KMS-11 (cell line): ENCODE measurements around the gene HEPHL1.

ENCODE experiments used
- H2AFZ ChIP-seq: fragments of 200-600 bp; sonication (generic); 2 replicates; pipeline ENCODE4 v1.6.1; 2016; ENCODE audit warnings: antibody characterized with exemption, mixed run types, low read depth
- H3K27ac ChIP-seq: fragments of 200-600 bp; sonication (generic); 2 replicates; pipeline ENCODE4 v1.6.1; 2016; ENCODE audit warnings: mild to moderate bottlenecking, mixed run types
- H3K27me3 ChIP-seq: fragments of 200-600 bp; sonication (generic); 2 replicates; pipeline ENCODE4 v1.6.1; 2017; ENCODE audit warnings: mild to moderate bottlenecking, low read depth, mixed run types, moderate library complexity; ENCODE audit not compliant: insufficient read depth
- H3K36me3 ChIP-seq: fragments of 200-600 bp; sonication (generic); 2 replicates; pipeline ENCODE4 v1.6.1; 2017; ENCODE audit warnings: mild to moderate bottlenecking, mixed run types; ENCODE audit not compliant: insufficient read depth
- H3K4me1 ChIP-seq: fragments of 200-600 bp; sonication (generic); 2 replicates; pipeline ENCODE4 v1.6.1; 2016; ENCODE audit warnings: mild to moderate bottlenecking, low read depth, mixed run types; ENCODE audit not compliant: poor library complexity, severe bottlenecking
- H3K4me2 ChIP-seq: fragments of 200-600 bp; sonication (generic); 2 replicates; pipeline ENCODE4 v1.7.0; 2016; ENCODE audit warnings: mild to moderate bottlenecking, mixed run types
- H3K4me3 ChIP-seq: fragments of 200-600 bp; sonication (generic); IDR thresholded peaks from 2 replicates; pipeline ENCODE4 v1.6.1; 2017; ENCODE audit warnings: low read depth, low read length, mixed read lengths; ENCODE audit not compliant: insufficient read depth
- H3K79me2 ChIP-seq: fragments of 200-600 bp; sonication (generic); 2 replicates; pipeline ENCODE4 v1.6.1; 2016; ENCODE audit warnings: low read depth, mixed run types; ENCODE audit not compliant: insufficient read depth
- H3K9ac ChIP-seq: fragments of 200-600 bp; sonication (generic); 2 replicates; pipeline ENCODE4 v1.6.1; 2016; ENCODE audit warnings: mild to moderate bottlenecking, mixed run types
- H4K20me1 ChIP-seq: fragments of 200-600 bp; sonication (generic); 2 replicates; pipeline ENCODE4 v1.6.1; 2016; ENCODE audit warnings: mild to moderate bottlenecking, mixed run types; ENCODE audit not compliant: insufficient read depth
- CTCF ChIP-seq: fragments of 200-600 bp; sonication (generic); conservative IDR thresholded peaks from 2 replicates; pipeline ENCODE4 v1.6.1; 2017; ENCODE audit warnings: low read depth, mild to moderate bottlenecking, antibody characterized with exemption, low read length, moderate library complexity, mixed read lengths

The HEPHL1 gene

DNA sequence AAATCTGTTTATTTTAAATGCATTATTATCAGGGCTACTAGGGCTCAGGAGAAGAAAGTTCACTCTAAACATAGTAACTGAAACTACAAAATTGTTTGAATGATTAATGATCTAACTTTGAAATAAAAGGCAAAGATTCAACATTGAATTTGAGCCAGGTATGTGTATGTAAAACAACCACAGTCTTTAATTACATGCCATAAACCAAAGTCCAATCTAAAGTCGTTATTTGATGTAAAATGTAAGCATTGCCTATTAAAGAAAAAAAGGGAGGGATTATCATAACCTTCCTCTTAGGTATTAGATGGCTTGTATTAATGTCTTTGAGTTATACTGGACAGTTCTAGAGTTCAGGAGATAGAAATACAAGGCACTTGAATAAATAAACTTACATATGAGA, 82.3 kb downstream of the HEPHL1 start:
- Histone ChIP-seq H3K27me3 (no peaks in the 10 kb centered on the region), H2AFZ (no peak overlapping the region), H3K4me3 (no peak overlapping the region), H3K4me2 (no peak overlapping the region), H3K9ac (no peak overlapping the region), H3K27ac (no peak overlapping the region), H3K36me3 (no peaks in the 10 kb centered on the region), H3K4me1 (no peaks in the 10 kb centered on the region), H4K20me1 (no peaks in the 10 kb centered on the region), H3K79me2 (no peaks in the 10 kb centered on the region)
- no peak for TF ChIP-seq CTCF

DNA sequence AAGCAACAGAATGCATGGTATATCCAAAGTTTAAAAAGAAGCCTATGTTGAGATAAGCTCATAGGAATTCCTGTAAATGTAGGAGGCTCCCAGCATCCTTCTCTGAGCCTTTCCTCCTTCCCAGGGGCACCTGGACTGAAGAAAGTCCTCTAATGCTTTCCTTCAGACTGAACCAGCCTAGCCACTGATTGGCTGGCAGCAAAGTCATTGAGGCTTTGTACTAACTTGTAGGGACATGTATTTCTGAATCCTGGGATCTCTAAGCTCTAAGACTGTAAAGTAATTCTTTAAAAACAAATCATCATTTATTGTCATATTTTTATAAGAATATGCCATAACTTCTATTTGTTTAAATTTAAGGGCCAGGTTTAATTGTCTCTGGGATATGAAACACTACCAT, 83.6 kb downstream of the HEPHL1 start:
- H3K36me3 ChIP-seq: no peaks in the 10 kb centered on the region
- no peak overlapping the region for H3K4me2 ChIP-seq
- no peak overlapping the region for H3K9ac ChIP-seq
- no peak overlapping the region for H3K27ac ChIP-seq
- no peaks in the 10 kb centered on the region for H4K20me1 ChIP-seq
- H3K79me2 ChIP-seq: no peaks in the 10 kb centered on the region
- no peak overlapping the region for H3K4me3 ChIP-seq
- TF ChIP-seq CTCF: no peak
- H2AFZ ChIP-seq: no peak overlapping the region
- H3K27me3 ChIP-seq: no peaks in the 10 kb centered on the region
- H3K4me1 ChIP-seq: no peaks in the 10 kb centered on the region

- H3K4me1 ChIP-seq: no peaks in the 10 kb centered on the region
- no peaks in the 10 kb centered on the region for H3K79me2 ChIP-seq
- H2AFZ ChIP-seq: no peak overlapping the region
- H3K4me3 ChIP-seq: no peak overlapping the region
- no peaks in the 10 kb centered on the region for H3K27me3 ChIP-seq
- TF ChIP-seq CTCF: no peak
- no peaks in the 10 kb centered on the region for H4K20me1 ChIP-seq
- no peak overlapping the region for H3K27ac ChIP-seq
- H3K4me2 ChIP-seq: no peak overlapping the region
- H3K36me3 ChIP-seq: no peaks in the 10 kb centered on the region
- no peak overlapping the region for H3K9ac ChIP-seq
These were observed 85.6 kb downstream of the HEPHL1 start for GRCh38 chr11:94106716-94107115.

DNA sequence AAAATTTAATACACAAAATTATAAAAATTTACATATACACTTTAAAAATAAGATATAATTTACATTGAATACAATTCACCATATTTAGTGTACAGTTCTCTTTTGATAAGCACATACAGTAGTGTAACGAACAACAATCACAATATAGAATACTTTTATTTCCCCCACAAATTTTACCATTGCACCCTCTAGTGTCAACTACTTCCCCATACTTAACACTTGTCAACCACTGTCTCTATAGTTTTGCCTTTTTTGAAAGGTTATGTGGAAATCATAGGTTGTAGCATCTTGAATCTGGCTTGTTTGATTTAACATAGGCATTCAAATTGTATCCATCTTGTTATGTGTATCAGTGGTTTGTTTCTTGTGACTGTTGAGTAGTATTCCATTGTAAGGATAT, 86.2 kb downstream of the HEPHL1 start:
- Histone ChIP-seq H3K4me3 (no peak overlapping the region), H3K27me3 (no peaks in the 10 kb centered on the region), H3K36me3 (no peaks in the 10 kb centered on the region), H3K9ac (no peak overlapping the region), H3K4me2 (no peak overlapping the region), H3K79me2 (no peaks in the 10 kb centered on the region), H4K20me1 (no peaks in the 10 kb centered on the region), H2AFZ (no peak overlapping the region), H3K27ac (no peak overlapping the region), H3K4me1 (no peaks in the 10 kb centered on the region)
- no peak for TF ChIP-seq CTCF

GRCh38 chr11:94111241-94111640, 90.1 kb downstream of the HEPHL1 start:
- no peak overlapping the region for H3K27ac ChIP-seq
- TF ChIP-seq CTCF: no peak
- H2AFZ ChIP-seq: no peak overlapping the region
- no peaks in the 10 kb centered on the region for H3K27me3 ChIP-seq
- no peaks in the 10 kb centered on the region for H4K20me1 ChIP-seq
- no peak overlapping the region for H3K4me2 ChIP-seq
- no peaks in the 10 kb centered on the region for H3K4me1 ChIP-seq
- no peaks in the 10 kb centered on the region for H3K79me2 ChIP-seq
- H3K4me3 ChIP-seq: no peak overlapping the region
- no peaks in the 10 kb centered on the region for H3K36me3 ChIP-seq
- no peak overlapping the region for H3K9ac ChIP-seq
